ENCODE data around the gene SDS. TPM values are rescaled to one million over a fixed set of nuclear protein-coding genes. Genes with fewer than 3 reads are reported as not detected.
"Not testable (repeated sequence)": the region's sequence is repeated elsewhere in the genome, so short reads cannot be mapped to it uniquely, and the experiment has no call there.

SDS gene
- total RNA-seq, 1 donor from 2014 or later: not detected

- Mint-ChIP-seq H3K4me3 (ENCODE audit: low read depth) (peak overlapping the region; percentile 85), H3K9me3 (no peaks in the 10 kb centered on the region), H3K27me3 (ENCODE audit: low read depth) (peaks cover 1% of the 10 kb centered on the region), H3K36me3 (ENCODE audit: low read depth) (peaks cover 3% of the 10 kb centered on the region), H3K27ac (peak overlapping the region; percentile 59), H3K4me1 (ENCODE audit: low read depth) (peaks cover 12% of the 10 kb centered on the region)
- no peak for DNase-seq (ENCODE audit: low spot score)
- intact Hi-C loops (cut with micrococcal nuclease): loop anchor here (2.0 to 5.0 kb wide), 3 partner anchors 63 to 152 kb away; partner anchors contain the start of genes SDSL and TPCN1
These were observed 44.4 kb downstream of the SDS start for GRCh38 chr12:113359133-113359938.

GRCh38 chr12:113358381-113359132 is 45.1 kb downstream of the SDS start, which contains the start of gene PLBD2:
Gene PLBD2, plus strand, starts transcription at chr12:113358587. Its CDS starts 14 bp downstream, at chr12:113358601.
- Mint-ChIP-seq H3K4me1 (ENCODE audit: low read depth) (peaks cover 12% of the 10 kb centered on the region), H3K9me3 (no peaks in the 10 kb centered on the region), H3K27me3 (ENCODE audit: low read depth) (peaks cover 1% of the 10 kb centered on the region), H3K4me3 (ENCODE audit: low read depth) (peak within 1 kb of the TSS; percentile 85), H3K36me3 (ENCODE audit: low read depth) (peaks cover 3% of the 10 kb centered on the region), H3K27ac (peak within 1 kb of the TSS; percentile 59)
- peak; percentile 88 for DNase-seq (ENCODE audit: low spot score)
- intact Hi-C loops (cut with micrococcal nuclease): loop anchor here (1.0 to 5.0 kb wide), 4 partner anchors 23 to 151 kb away; partner anchors contain the start of genes SDSL, SLC8B1 and TPCN1

- H3K9me3 Mint-ChIP-seq; intact Hi-C loops (cut with micrococcal nuclease); DNase-seq (ENCODE audit: low spot score); H3K4me1 Mint-ChIP-seq (ENCODE audit: low read depth); H3K27ac Mint-ChIP-seq; H3K36me3 Mint-ChIP-seq (ENCODE audit: low read depth); H3K4me3 Mint-ChIP-seq (ENCODE audit: low read depth): not testable (repeated sequence)
- H3K27me3 Mint-ChIP-seq (ENCODE audit: low read depth): peaks cover 13% of the 10 kb centered on the region
These were observed 49.5 kb downstream of the SDS start for GRCh38 chr12:113354192-113354591.

- intact Hi-C loops (cut with micrococcal nuclease): no loop called here
- Mint-ChIP-seq H3K4me3 (ENCODE audit: low read depth) (no peak overlapping the region), H3K9me3 (no peaks in the 10 kb centered on the region), H3K4me1 (ENCODE audit: low read depth) (no peaks in the 10 kb centered on the region), H3K36me3 (ENCODE audit: low read depth) (no peaks in the 10 kb centered on the region), H3K27ac (no peak overlapping the region), H3K27me3 (ENCODE audit: low read depth) (peaks cover 11% of the 10 kb centered on the region)
- DNase-seq (ENCODE audit: low spot score): no peak
These were observed 52.6 kb downstream of the SDS start for GRCh38 chr12:113351089-113351488.

- intact Hi-C loops (cut with micrococcal nuclease): no loop called here
- Mint-ChIP-seq H3K4me1 (ENCODE audit: low read depth) (no peaks in the 10 kb centered on the region), H3K27ac (no peak overlapping the region), H3K4me3 (ENCODE audit: low read depth) (no peak overlapping the region), H3K27me3 (ENCODE audit: low read depth) (peaks cover 11% of the 10 kb centered on the region), H3K36me3 (ENCODE audit: low read depth) (no peaks in the 10 kb centered on the region), H3K9me3 (no peaks in the 10 kb centered on the region)
- DNase-seq (ENCODE audit: low spot score): no peak
These were observed 54.7 kb downstream of the SDS start for GRCh38 chr12:113348849-113349536.

GRCh38 chr12:113347892-113348291 is 55.8 kb downstream of the SDS start:
- H3K4me3 Mint-ChIP-seq (ENCODE audit: low read depth): no peak overlapping the region
- H3K27ac Mint-ChIP-seq: no peak overlapping the region
- intact Hi-C loops (cut with micrococcal nuclease): no loop called here
- no peak for DNase-seq (ENCODE audit: low spot score)
- no peaks in the 10 kb centered on the region for H3K9me3 Mint-ChIP-seq
- H3K4me1 Mint-ChIP-seq (ENCODE audit: low read depth): no peaks in the 10 kb centered on the region
- peaks cover 11% of the 10 kb centered on the region for H3K27me3 Mint-ChIP-seq (ENCODE audit: low read depth)
- no peaks in the 10 kb centered on the region for H3K36me3 Mint-ChIP-seq (ENCODE audit: low read depth)

- no peak overlapping the region for H3K27ac Mint-ChIP-seq
- H3K36me3 Mint-ChIP-seq (ENCODE audit: low read depth): no peaks in the 10 kb centered on the region
- DNase-seq (ENCODE audit: low spot score): no peak
- H3K4me1 Mint-ChIP-seq (ENCODE audit: low read depth): no peaks in the 10 kb centered on the region
- peaks cover 8% of the 10 kb centered on the region for H3K27me3 Mint-ChIP-seq (ENCODE audit: low read depth)
- intact Hi-C loops (cut with micrococcal nuclease): no loop called here
- H3K9me3 Mint-ChIP-seq: no peaks in the 10 kb centered on the region
- no peak overlapping the region for H3K4me3 Mint-ChIP-seq (ENCODE audit: low read depth)
These were observed 56.6 kb downstream of the SDS start for GRCh38 chr12:113347107-113347506.

GRCh38 chr12:113346353-113346752 is 57.3 kb downstream of the SDS start:
- intact Hi-C loops (cut with micrococcal nuclease): no loop called here
- no peak overlapping the region for H3K27ac Mint-ChIP-seq
- DNase-seq (ENCODE audit: low spot score): no peak
- no peaks in the 10 kb centered on the region for H3K4me1 Mint-ChIP-seq (ENCODE audit: low read depth)
- H3K9me3 Mint-ChIP-seq: no peaks in the 10 kb centered on the region
- no peaks in the 10 kb centered on the region for H3K36me3 Mint-ChIP-seq (ENCODE audit: low read depth)
- peaks cover 10% of the 10 kb centered on the region for H3K27me3 Mint-ChIP-seq (ENCODE audit: low read depth)
- no peak overlapping the region for H3K4me3 Mint-ChIP-seq (ENCODE audit: low read depth)

GRCh38 chr12:113345318-113345717 is 58.4 kb downstream of the SDS start:
- Mint-ChIP-seq H3K36me3 (ENCODE audit: low read depth) (no peaks in the 10 kb centered on the region), H3K4me3 (ENCODE audit: low read depth) (no peak overlapping the region), H3K9me3 (no peaks in the 10 kb centered on the region), H3K27me3 (ENCODE audit: low read depth) (peaks cover 11% of the 10 kb centered on the region), H3K27ac (no peak overlapping the region), H3K4me1 (ENCODE audit: low read depth) (no peaks in the 10 kb centered on the region)
- no peak for DNase-seq (ENCODE audit: low spot score)
- intact Hi-C loops (cut with micrococcal nuclease): no loop called here

Other genes with a start within 250 kb of the SDS start
- gene DDX54, start 218.4 kb downstream of the SDS start, total RNA-seq: 115 and 118 TPM in 2 replicates
- 26.8 and 27.2 TPM in 2 replicates for gene RITA1, start 218.2 kb downstream of the SDS start, total RNA-seq
- 44.9 and 47.5 TPM in 2 replicates for gene TPCN1, start 182.4 kb downstream of the SDS start, total RNA-seq
- 20.8 and 23.5 TPM in 2 replicates for gene SLC8B1, start 68.8 kb downstream of the SDS start, total RNA-seq
- 16.2 and 18.6 TPM in 2 replicates for gene PLBD2, start 45.3 kb downstream of the SDS start, total RNA-seq
- 0.46 and 0.67 TPM in 2 replicates for gene SDSL, start 18.5 kb upstream of the SDS start, total RNA-seq
- gene LHX5, start 68.0 kb upstream of the SDS start, total RNA-seq: not detected in 2 replicates

All from activated T-helper 2 cell treated with anti-CD3 and anti-CD28 coated beads, Interferon-gamma antibody, Interleukin-2, Interleukin-4, amounts not matched to agents 10 μg/mL and 5 μg/mL and 100 μg/mL, durations not matched to agents 14 hours and 24 hours and 36 hours (primary cell).